ENCODE data around the gene RASAL2.

The RASAL2 gene

GRCh38 chr1:178134061-178134460, 40.2 kb downstream of the RASAL2 start:
- H3K4me1 ChIP-seq (ENCODE audit: control insufficient read depth, insufficient read depth, low read length, unreplicated experiment), result peaks cover 38% of the 10 kb centered on the region
- H3K27ac ChIP-seq (ENCODE audit: low read depth, low read length), result peak overlapping the region; percentile 83
- H3K27me3 ChIP-seq (ENCODE audit: insufficient read depth, low read length), result no peaks in the 10 kb centered on the region
- peaks cover 8% of the 10 kb centered on the region for H3K36me3 ChIP-seq (ENCODE audit: insufficient read depth, low read length)
- peaks cover 72% of the 10 kb centered on the region for H3K79me2 ChIP-seq (ENCODE audit: control insufficient read depth, insufficient read depth, low read length, unreplicated experiment)
- no peak overlapping the region for H3K4me3 ChIP-seq (ENCODE audit: low read depth, low read length)
- H2AFZ ChIP-seq (ENCODE audit: low read length, unreplicated experiment), result no peak overlapping the region

- no peaks in the 10 kb centered on the region for H3K27me3 ChIP-seq (ENCODE audit: insufficient read depth, low read length)
- H3K79me2 ChIP-seq (ENCODE audit: control insufficient read depth, insufficient read depth, low read length, unreplicated experiment), result peaks cover 66% of the 10 kb centered on the region
- peak overlapping the region; percentile 33; the same call in 1 of the 2 replicates for H3K4me3 ChIP-seq (ENCODE audit: low read depth, low read length)
- peak overlapping the region; percentile 39 for H3K27ac ChIP-seq (ENCODE audit: low read depth, low read length)
- H3K36me3 ChIP-seq (ENCODE audit: insufficient read depth, low read length), result peaks cover 8% of the 10 kb centered on the region
- no peak overlapping the region for H2AFZ ChIP-seq (ENCODE audit: low read length, unreplicated experiment)
- peaks cover 37% of the 10 kb centered on the region for H3K4me1 ChIP-seq (ENCODE audit: control insufficient read depth, insufficient read depth, low read length, unreplicated experiment)
These were observed 43.3 kb downstream of the RASAL2 start for GRCh38 chr1:178137238-178137637.

GRCh38 chr1:178142806-178143205, 48.9 kb downstream of the RASAL2 start:
- no peak overlapping the region for H3K27ac ChIP-seq (ENCODE audit: low read depth, low read length)
- H3K79me2 ChIP-seq (ENCODE audit: control insufficient read depth, insufficient read depth, low read length, unreplicated experiment), result peaks cover 80% of the 10 kb centered on the region
- H3K27me3 ChIP-seq (ENCODE audit: insufficient read depth, low read length), result no peaks in the 10 kb centered on the region
- peaks cover 46% of the 10 kb centered on the region for H3K4me1 ChIP-seq (ENCODE audit: control insufficient read depth, insufficient read depth, low read length, unreplicated experiment)
- no peak overlapping the region for H2AFZ ChIP-seq (ENCODE audit: low read length, unreplicated experiment)
- no peaks in the 10 kb centered on the region for H3K36me3 ChIP-seq (ENCODE audit: insufficient read depth, low read length)
- H3K4me3 ChIP-seq (ENCODE audit: low read depth, low read length), result no peak overlapping the region

DNA sequence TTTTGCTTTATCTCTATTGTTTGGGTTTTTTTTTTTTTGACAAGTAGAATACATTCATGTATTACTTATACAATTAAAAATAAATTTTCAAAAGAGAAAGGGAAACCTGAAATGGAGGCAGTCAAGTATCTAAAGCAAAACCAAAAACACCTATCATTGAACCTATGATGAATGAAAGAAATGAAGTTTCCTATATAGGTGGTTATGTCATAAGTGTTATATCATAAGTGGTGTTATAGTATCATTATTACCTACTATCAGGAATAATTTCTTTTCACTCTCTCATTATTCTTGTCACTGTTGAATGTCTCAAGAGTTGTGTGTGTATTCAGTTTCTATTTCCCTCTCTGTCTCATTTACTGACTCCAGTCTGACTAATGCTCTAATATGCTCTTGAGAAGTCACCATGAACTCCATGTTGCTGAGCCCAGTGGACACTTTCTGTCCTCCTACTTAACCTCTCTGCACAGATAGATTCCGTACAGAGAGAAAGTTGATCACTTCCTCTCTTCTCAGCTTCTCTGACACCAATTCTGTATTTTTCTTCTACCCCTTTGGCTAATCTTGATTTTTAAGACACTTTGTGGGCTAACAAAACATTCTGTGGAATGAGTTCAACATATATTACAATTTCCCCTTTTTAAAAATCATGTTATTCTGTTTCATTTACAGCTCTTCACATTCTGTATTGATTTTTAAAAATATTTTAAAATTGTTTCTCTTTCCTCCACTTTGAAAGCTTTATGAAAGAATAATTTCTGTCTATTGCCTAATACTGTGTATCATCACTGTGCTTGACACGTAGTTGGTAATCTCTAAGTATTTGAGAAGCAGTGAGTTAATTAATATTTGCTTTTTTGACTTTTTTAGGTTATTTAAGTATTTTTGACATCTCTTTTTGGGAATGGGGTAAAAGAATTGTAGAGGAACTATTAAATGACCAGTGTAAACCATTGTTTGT, 50.1 kb downstream of the RASAL2 start:
- Histone ChIP-seq H3K79me2 (ENCODE audit: control insufficient read depth, insufficient read depth, low read length, unreplicated experiment) (peaks cover 79% of the 10 kb centered on the region), H3K27me3 (ENCODE audit: insufficient read depth, low read length) (no peaks in the 10 kb centered on the region), H3K27ac (ENCODE audit: low read depth, low read length) (peak overlapping the region; percentile 84), H3K4me3 (ENCODE audit: low read depth, low read length) (peak overlapping the region; percentile 41), H3K36me3 (ENCODE audit: insufficient read depth, low read length) (no peaks in the 10 kb centered on the region), H3K4me1 (ENCODE audit: control insufficient read depth, insufficient read depth, low read length, unreplicated experiment) (peaks cover 41% of the 10 kb centered on the region), H2AFZ (ENCODE audit: low read length, unreplicated experiment) (peak overlapping the region; percentile 6)

DNA sequence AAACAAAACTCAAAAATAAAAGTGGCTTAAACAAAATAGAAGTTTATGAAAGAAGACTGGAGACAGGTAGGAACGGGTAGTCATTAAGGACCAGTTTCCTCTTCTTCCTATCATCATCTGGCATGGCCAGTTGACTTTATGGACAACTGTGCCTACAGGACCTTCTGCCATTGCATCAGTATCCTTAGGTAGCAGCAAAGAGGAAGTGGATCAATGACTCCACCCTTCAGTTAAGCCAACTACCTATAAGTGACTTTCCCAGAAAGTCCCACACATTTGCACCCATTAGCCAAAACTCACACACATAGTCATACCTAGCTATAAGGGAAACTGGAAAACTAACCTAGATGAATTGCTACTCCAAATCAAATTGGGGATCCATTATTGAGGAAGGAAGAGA, 51.7 kb downstream of the RASAL2 start:
- peaks cover 51% of the 10 kb centered on the region for H3K4me1 ChIP-seq (ENCODE audit: control insufficient read depth, insufficient read depth, low read length, unreplicated experiment)
- H3K79me2 ChIP-seq (ENCODE audit: control insufficient read depth, insufficient read depth, low read length, unreplicated experiment), result peaks cover 83% of the 10 kb centered on the region
- H3K36me3 ChIP-seq (ENCODE audit: insufficient read depth, low read length), result no peaks in the 10 kb centered on the region
- H3K27ac ChIP-seq (ENCODE audit: low read depth, low read length), result peak overlapping the region; percentile 84
- H3K4me3 ChIP-seq (ENCODE audit: low read depth, low read length), result no peak overlapping the region
- no peak overlapping the region for H2AFZ ChIP-seq (ENCODE audit: low read length, unreplicated experiment)
- H3K27me3 ChIP-seq (ENCODE audit: insufficient read depth, low read length), result no peaks in the 10 kb centered on the region

- H3K36me3 ChIP-seq (ENCODE audit: insufficient read depth, low read length), result no peaks in the 10 kb centered on the region
- H3K79me2 ChIP-seq (ENCODE audit: control insufficient read depth, insufficient read depth, low read length, unreplicated experiment), result peaks cover 87% of the 10 kb centered on the region
- H3K4me3 ChIP-seq (ENCODE audit: low read depth, low read length), result no peak overlapping the region
- H2AFZ ChIP-seq (ENCODE audit: low read length, unreplicated experiment), result no peak overlapping the region
- peak overlapping the region; percentile 84; the same call in 1 of the 2 replicates for H3K27ac ChIP-seq (ENCODE audit: low read depth, low read length)
- H3K27me3 ChIP-seq (ENCODE audit: insufficient read depth, low read length), result no peaks in the 10 kb centered on the region
- H3K4me1 ChIP-seq (ENCODE audit: control insufficient read depth, insufficient read depth, low read length, unreplicated experiment), result peaks cover 55% of the 10 kb centered on the region
These were observed 52.5 kb downstream of the RASAL2 start for GRCh38 chr1:178146436-178146835.

GRCh38 chr1:178150610-178151009, 56.7 kb downstream of the RASAL2 start:
- H3K79me2 ChIP-seq (ENCODE audit: control insufficient read depth, insufficient read depth, low read length, unreplicated experiment), result peaks cover 87% of the 10 kb centered on the region

DNA sequence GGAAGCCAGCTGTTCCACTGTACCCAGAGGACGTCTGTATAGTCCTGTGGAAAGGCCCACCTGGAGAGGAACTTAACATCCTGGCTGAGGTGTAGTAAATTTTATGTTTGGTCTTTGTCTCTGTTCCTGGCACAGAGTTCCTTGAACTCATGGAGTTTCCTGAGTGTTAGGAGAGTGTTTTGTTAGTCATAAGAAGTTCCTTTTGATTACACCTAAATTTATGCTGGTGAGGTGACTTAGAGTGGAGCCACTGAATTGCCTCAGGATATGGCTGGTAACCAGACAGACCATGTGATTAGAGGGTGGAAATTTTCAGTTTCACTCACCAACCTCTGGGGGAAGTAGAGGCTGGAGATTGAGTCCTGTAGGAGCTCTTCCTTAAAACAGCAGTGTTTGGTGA, 57.9 kb downstream of the RASAL2 start:
- no peaks in the 10 kb centered on the region for H3K27me3 ChIP-seq (ENCODE audit: insufficient read depth, low read length)
- H3K4me1 ChIP-seq (ENCODE audit: control insufficient read depth, insufficient read depth, low read length, unreplicated experiment), result peaks cover 34% of the 10 kb centered on the region
- no peaks in the 10 kb centered on the region for H3K36me3 ChIP-seq (ENCODE audit: insufficient read depth, low read length)
- H2AFZ ChIP-seq (ENCODE audit: low read length, unreplicated experiment), result no peak overlapping the region
- no peak overlapping the region for H3K4me3 ChIP-seq (ENCODE audit: low read depth, low read length)
- H3K27ac ChIP-seq (ENCODE audit: low read depth, low read length), result no peak overlapping the region
- H3K79me2 ChIP-seq (ENCODE audit: control insufficient read depth, insufficient read depth, low read length, unreplicated experiment), result peaks cover 86% of the 10 kb centered on the region

More at GRCh38 chr1:178150610-178151009, 56.7 kb downstream of the RASAL2 start:
- no peak overlapping the region for H2AFZ ChIP-seq (ENCODE audit: low read length, unreplicated experiment)
- H3K27me3 ChIP-seq (ENCODE audit: insufficient read depth, low read length), result no peaks in the 10 kb centered on the region
- H3K4me3 ChIP-seq (ENCODE audit: low read depth, low read length), result no peak overlapping the region
- no peak overlapping the region for H3K27ac ChIP-seq (ENCODE audit: low read depth, low read length)
- H3K4me1 ChIP-seq (ENCODE audit: control insufficient read depth, insufficient read depth, low read length, unreplicated experiment), result peaks cover 38% of the 10 kb centered on the region
- no peaks in the 10 kb centered on the region for H3K36me3 ChIP-seq (ENCODE audit: insufficient read depth, low read length)

- H3K4me1 ChIP-seq (ENCODE audit: control insufficient read depth, insufficient read depth, low read length, unreplicated experiment), result peaks cover 21% of the 10 kb centered on the region
These were observed 61.8 kb downstream of the RASAL2 start for GRCh38 chr1:178155481-178156255.

DNA sequence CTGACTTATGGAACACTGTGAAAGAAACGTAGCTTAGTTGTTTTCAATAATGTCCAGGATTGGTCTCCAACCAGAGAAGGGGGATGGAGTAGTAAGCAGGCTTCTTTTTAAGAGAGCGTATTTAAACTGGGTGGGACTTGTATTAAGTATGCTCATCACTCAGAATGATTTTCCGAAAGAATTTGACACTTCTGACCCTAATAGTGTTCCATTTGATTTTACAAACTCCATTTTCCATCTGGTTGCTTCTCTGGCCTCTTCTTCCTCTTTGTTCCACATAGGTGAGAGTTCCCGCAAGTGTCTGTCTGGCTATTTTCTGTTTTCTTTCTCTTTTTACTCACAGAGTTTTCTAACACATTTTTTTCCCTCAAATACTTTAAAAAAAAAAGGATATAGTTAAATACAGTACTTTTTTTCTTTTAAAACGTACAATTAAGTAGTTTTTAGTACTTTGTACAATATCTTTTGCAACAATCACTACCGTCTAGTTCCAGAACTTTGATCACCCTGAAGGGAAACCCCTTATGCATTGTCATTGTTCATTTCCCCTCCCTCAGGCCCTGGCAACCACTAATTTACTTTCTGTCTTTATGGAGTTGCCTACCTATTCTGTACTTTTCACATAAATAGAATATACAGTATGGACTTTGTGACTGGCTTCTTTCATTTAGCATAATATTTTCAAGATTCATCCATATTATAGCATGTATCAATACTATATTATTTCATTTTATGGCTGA, 67.0 kb downstream of the RASAL2 start:
- Histone ChIP-seq H3K79me2 (ENCODE audit: control insufficient read depth, insufficient read depth, low read length, unreplicated experiment) (peaks cover 69% of the 10 kb centered on the region), H2AFZ (ENCODE audit: low read length, unreplicated experiment) (no peak overlapping the region), H3K27ac (ENCODE audit: low read depth, low read length) (peak overlapping the region; percentile 23)

More at GRCh38 chr1:178155481-178156255, 61.8 kb downstream of the RASAL2 start:
- peaks cover 74% of the 10 kb centered on the region for H3K79me2 ChIP-seq (ENCODE audit: control insufficient read depth, insufficient read depth, low read length, unreplicated experiment)
- H3K4me3 ChIP-seq (ENCODE audit: low read depth, low read length), result no peak overlapping the region
- H3K27ac ChIP-seq (ENCODE audit: low read depth, low read length), result no peak overlapping the region
- no peaks in the 10 kb centered on the region for H3K36me3 ChIP-seq (ENCODE audit: insufficient read depth, low read length)
- H2AFZ ChIP-seq (ENCODE audit: low read length, unreplicated experiment), result no peak overlapping the region
- no peaks in the 10 kb centered on the region for H3K27me3 ChIP-seq (ENCODE audit: insufficient read depth, low read length)

More for the DNA sequence above, 67.0 kb downstream of the RASAL2 start:
- Histone ChIP-seq H3K4me3 (ENCODE audit: low read depth, low read length) (no peak overlapping the region), H3K36me3 (ENCODE audit: insufficient read depth, low read length) (no peaks in the 10 kb centered on the region), H3K4me1 (ENCODE audit: control insufficient read depth, insufficient read depth, low read length, unreplicated experiment) (peaks cover 17% of the 10 kb centered on the region), H3K27me3 (ENCODE audit: insufficient read depth, low read length) (no peaks in the 10 kb centered on the region)

Data from ACC112 (cell line).